NCI-H2196 (cell line): ENCODE results near the gene CCDC112.
"Not testable (repeated sequence)": the region's sequence is repeated elsewhere in the genome, so short reads cannot be mapped to it uniquely, and the experiment has no call there.

Experiments
- DNase-seq: peaks from one replicate; lab custom pipeline; 2025; ENCODE audit not compliant: unreplicated experiment; lab: John Stamatoyannopoulos, UW

Gene CCDC112

GRCh38 chr5:115262321-115263077, 34.0 kb downstream of the CCDC112 start, which contains the start of gene PGGT1B:
PGGT1B (minus strand) TSS chr5:115262877; CDS start chr5:115262851, 26 bp downstream.
- peak; percentile 66 for DNase-seq

GRCh38 chr5:115262011-115262320, 34.5 kb downstream of the CCDC112 start:
- no peak for DNase-seq

- no peak for DNase-seq
Observed at GRCh38 chr5:115260248-115260647, 36.2 kb downstream of the CCDC112 start.

GRCh38 chr5:115257981-115258380, 38.5 kb downstream of the CCDC112 start:
- no peak for DNase-seq

- DNase-seq: not testable (repeated sequence)
Observed at GRCh38 chr5:115249379-115249778, 47.1 kb downstream of the CCDC112 start.

GRCh38 chr5:115246361-115246991, 50.0 kb downstream of the CCDC112 start:
- peak; percentile 54 for DNase-seq

GRCh38 chr5:115243412-115243811, 53.0 kb downstream of the CCDC112 start:
- no peak for DNase-seq

GRCh38 chr5:115241881-115242642, 54.4 kb downstream of the CCDC112 start:
- DNase-seq: no peak

- DNase-seq: no peak
Observed at GRCh38 chr5:115237066-115237465, 59.4 kb downstream of the CCDC112 start.

GRCh38 chr5:115236599-115236998, 59.9 kb downstream of the CCDC112 start:
- DNase-seq: no peak

GRCh38 chr5:115231598-115231997, 64.9 kb downstream of the CCDC112 start:
- no peak for DNase-seq

- no peak for DNase-seq
Observed at GRCh38 chr5:115229606-115230005, 66.8 kb downstream of the CCDC112 start.

- DNase-seq: no peak
Observed at GRCh38 chr5:115227281-115227680, 69.2 kb downstream of the CCDC112 start.
